ENCODE measurements around the gene CHRNE.

CHRNE gene

DNA sequence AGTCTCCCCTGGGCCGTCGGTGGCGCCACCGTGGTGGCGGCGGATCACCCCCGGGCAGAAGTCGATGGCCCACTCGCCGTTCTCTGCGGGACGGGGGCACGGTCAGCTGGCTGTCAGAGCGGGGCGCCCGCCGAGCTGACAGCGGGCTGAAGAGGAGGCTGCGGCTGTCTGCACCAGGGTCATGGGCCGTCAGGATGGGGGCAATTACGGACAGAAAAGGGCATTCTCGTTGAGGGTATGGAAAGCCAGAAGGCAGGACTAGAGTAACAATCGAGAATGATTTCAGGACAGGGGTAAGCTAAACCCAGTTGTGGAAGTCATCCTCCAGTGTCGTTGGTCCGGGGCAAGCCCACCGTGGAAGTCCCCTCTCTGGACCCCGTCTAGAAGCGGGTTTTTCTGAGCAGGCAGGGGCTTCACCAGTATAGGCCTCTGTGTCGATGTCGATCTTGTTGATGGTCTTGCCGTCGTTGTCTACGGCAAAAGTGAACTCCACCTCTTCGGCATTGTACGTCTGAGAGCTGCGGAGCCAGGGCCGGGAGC lies 1.7 kb downstream of the CHRNE start:
- DNase-seq (ENCODE audit: extremely low spot score): no peak
- ChIA-PET POLR2A (interaction anchor here (0.6 kb wide), 1 partner anchor 202 kb away, joined by 4 read pairs; no protein-coding TSS in a partner anchor), CTCF (interaction anchor here (1.7 to 3.2 kb wide), 5 partner anchors 8 to 193 kb away, joined by 4 to 22 read pairs (median 7); partner anchors contain the start of gene GLTPD2)
- TF ChIP-seq, protein P1, sequence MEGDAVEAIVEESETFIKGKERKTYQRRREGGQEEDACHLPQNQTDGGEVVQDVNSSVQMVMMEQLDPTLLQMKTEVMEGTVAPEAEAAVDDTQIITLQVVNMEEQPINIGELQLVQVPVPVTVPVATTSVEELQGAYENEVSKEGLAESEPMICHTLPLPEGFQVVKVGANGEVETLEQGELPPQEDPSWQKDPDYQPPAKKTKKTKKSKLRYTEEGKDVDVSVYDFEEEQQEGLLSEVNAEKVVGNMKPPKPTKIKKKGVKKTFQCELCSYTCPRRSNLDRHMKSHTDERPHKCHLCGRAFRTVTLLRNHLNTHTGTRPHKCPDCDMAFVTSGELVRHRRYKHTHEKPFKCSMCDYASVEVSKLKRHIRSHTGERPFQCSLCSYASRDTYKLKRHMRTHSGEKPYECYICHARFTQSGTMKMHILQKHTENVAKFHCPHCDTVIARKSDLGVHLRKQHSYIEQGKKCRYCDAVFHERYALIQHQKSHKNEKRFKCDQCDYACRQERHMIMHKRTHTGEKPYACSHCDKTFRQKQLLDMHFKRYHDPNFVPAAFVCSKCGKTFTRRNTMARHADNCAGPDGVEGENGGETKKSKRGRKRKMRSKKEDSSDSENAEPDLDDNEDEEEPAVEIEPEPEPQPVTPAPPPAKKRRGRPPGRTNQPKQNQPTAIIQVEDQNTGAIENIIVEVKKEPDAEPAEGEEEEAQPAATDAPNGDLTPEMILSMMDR (IDR thresholded peaks at IDR 0.05; ENCODE audit: control extremely low read depth, extremely low read depth, low read depth, missing control alignments): no peak

DNA sequence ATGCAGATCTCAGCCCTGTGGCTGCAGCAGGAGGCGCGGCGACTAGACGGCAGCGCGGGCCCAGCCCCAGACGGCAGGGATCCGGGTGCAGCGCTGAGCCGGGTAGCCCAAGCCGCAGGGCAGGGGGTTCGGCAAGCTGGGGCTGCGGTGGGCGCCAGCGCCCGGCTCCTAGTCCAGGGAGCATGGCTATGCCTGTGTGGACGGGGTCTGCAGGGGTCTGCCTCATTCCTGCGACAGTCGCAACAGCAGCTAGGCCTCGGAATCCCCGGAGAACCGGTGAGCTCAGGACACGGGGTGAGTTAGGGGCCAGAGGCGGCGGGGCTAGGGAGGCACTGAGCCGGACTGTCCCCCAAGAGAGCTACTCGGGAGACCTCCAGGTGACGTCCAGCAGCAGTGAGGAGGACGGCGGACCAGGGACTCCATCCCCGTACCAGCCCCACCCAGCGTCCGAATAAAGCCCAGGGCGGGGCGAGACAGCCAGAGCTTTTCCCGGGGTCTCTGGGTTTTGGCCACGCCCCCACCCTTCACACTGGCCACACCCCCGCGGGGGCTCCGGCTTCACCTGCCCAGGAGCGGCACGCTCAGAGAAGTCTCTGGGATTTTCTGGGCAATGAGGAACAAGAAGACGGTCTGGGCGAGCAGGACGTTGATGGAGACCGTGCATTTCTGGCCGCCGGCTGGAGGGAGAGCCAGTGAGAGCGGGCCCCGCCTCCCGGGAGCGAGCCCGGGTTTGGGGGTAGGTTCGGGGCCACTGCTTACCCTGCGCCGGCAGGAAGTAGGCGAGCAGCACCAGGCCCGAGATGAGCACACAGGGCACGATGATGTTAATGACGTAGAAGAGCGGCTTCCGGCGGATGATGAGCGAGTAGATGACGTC lies 2.4 kb downstream of the CHRNE start:
- DNase-seq (ENCODE audit: extremely low spot score): no peak
- ChIA-PET CTCF (interaction anchor here (1.1 to 3.2 kb wide), 9 partner anchors 8 to 333 kb away, joined by 4 to 22 read pairs (median 5); partner anchors contain the start of gene GLTPD2), POLR2A (interaction anchor here (0.6 to 1.1 kb wide), 3 partner anchors 39 to 201 kb away, joined by 3 to 6 read pairs (median 4); partner anchors contain the start of genes PLD2, RNF167 and SLC25A11)
- TF ChIP-seq, protein P1 (IDR thresholded peaks at IDR 0.05; ENCODE audit: control extremely low read depth, extremely low read depth, low read depth, missing control alignments): no peak

DNA sequence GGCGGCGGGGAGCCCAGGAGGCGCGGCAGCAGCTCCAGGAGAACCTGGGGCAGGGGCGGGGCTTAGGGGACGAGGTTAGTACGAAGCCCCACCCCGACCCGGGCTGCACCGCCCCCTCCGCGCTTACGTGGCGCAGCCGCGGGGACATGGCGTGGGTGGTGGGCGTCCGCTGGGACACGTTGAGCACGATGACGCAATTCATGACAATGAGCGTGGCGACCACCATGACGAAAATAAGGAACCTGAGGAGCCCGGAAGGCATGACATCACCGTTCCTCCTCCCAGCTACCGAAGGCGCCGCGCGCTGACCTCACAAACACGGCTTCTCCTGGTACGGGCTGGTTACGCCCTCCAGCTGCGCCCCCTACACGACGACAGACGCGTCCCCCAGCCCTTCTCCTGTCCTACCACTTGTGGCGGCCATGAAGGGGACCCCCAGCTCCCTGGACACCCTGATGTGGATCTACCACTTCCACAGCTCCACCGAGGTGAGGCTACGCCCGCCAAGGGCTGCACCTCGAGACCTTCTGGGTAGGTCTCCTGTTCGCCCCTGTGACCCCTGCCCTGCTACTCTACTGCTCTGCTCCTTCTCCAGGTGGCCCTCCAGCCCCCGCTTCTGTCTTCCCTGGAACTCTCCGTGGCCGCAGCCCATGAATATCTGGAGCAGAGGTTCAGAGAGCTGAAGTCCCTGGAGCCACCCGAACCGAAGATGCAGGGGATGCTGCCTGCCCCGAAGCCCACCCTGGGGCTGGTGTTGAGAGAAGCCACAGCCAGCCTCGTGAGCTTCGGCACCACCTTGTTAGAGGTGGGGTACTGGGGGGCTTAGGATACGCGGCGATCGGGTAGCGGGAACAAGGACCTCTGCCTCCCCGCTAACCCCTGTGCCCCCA lies 3.3 kb downstream of the CHRNE start, which contains the start of gene C17orf107:
Gene C17orf107, plus strand, starts transcription at position 196 of the 890 bp plus-strand sequence. Its CDS starts 227 bp downstream, at position 423.
- TF ChIP-seq, protein P1 (IDR thresholded peaks at IDR 0.05; ENCODE audit: control extremely low read depth, extremely low read depth, low read depth, missing control alignments): no peak
- POLR2A ChIA-PET: interaction anchor here (0.6 to 1.1 kb wide), 3 partner anchors 40 to 371 kb away, joined by 3 to 6 read pairs (median 3); partner anchors contain the start of genes PLD2, RNF167 and SLC25A11

DNA sequence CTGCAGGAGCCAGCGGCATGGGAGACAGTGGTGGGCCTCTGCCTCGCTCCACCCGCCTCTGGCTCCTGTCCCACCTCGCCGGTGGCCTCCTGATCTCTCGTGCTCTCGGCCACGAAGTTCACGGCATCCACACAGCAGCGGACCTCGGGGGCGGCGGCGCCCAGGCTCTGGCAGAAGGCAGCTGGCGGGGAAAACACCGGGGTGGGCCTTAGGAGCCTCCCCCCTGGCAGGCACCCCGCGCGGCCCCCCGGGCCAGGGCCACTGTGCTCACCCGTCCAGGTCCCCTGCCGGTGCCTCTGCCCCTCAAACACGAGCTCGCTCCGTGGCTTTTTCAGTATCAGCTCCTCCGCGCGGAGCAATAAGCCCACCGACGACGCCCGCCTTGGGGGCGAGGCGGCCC lies 4.0 kb downstream of the CHRNE start:
- POLR2A ChIA-PET: interaction anchor here (0.6 to 1.1 kb wide), 2 partner anchors 41 to 370 kb away, joined by 3 to 6 read pairs; partner anchors contain the start of genes RNF167 and SLC25A11
- CTCF ChIA-PET: interaction anchor here (0.8 to 3.2 kb wide), 10 partner anchors 8 to 383 kb away, joined by 3 to 22 read pairs (median 5); partner anchors contain the start of genes GLTPD2 and RABEP1
- DNase-seq (ENCODE audit: extremely low spot score): no peak
- TF ChIP-seq, protein P1 (IDR thresholded peaks at IDR 0.05; ENCODE audit: control extremely low read depth, extremely low read depth, low read depth, missing control alignments): no peak

More for the DNA sequence above, 3.3 kb downstream of the CHRNE start, which contains the start of gene C17orf107:
- CTCF ChIA-PET: interaction anchor here (0.8 to 3.2 kb wide), 11 partner anchors 9 to 382 kb away, joined by 3 to 22 read pairs (median 5); partner anchors contain the start of genes GLTPD2 and RABEP1
- DNase-seq (ENCODE audit: extremely low spot score): peak; percentile 93

DNA sequence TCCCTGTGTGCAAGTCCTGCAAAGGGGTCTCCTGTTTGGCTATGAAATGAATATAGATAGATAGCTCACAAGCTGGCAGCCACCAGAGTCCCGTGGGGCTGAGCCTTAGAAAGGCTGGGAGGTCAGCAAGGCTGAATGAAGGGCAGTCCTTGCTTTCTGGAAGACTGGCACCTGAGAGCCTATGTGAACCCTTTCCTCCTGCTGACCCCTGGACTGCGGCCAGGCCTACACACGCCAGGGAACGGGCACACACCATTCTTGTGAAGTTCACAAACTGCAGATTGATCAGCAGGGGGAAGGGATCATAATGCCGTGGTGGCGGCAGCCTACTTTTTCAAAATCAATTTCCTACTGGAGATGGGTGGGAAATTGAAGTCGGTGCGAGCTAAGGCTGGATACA lies 4.5 kb downstream of the CHRNE start:
- ChIA-PET POLR2A (no interaction called here), CTCF (interaction anchor here (1.5 to 3.2 kb wide), 3 partner anchors 10 to 44 kb away, joined by 3 to 22 read pairs (median 12); no protein-coding TSS in a partner anchor)
- DNase-seq (ENCODE audit: extremely low spot score): no peak
- TF ChIP-seq, protein P1 (IDR thresholded peaks at IDR 0.05; ENCODE audit: control extremely low read depth, extremely low read depth, low read depth, missing control alignments): no peak
